SK-N-SH (cell line): Measurements from ENCODE around the gene PLIN1. TPM values are rescaled to one million over a fixed set of nuclear protein-coding genes. Genes with fewer than 3 reads are reported as not detected.

Experiments
- CTCF ChIA-PET: fragments of 300-600, 350-600 bp; formaldehyde crosslinking; extraction: SDS; loops from one replicate; lab custom pipeline; 2021; lab: Yijun Ruan, JAX
- POLR2A ChIA-PET: fragments of 350-600 bp; sonication (Branson Sonifier 250); formaldehyde crosslinking; extraction: SDS; loops from one replicate; lab custom pipeline; 2020; ENCODE audit warnings: antibody characterized with exemption, inconsistent platforms; lab: Yijun Ruan, JAX
- DNase-seq: peaks from one replicate; pipeline ENCODE4 v3.0.0; 2012
- H2AFZ ChIP-seq: fragments of 200-600 bp; sonication (generic); 2 replicates; pipeline ENCODE4 v1.8.1; 2016; ENCODE audit warnings: antibody characterized with exemption, mild to moderate bottlenecking, low read depth
- H3F3A ChIP-seq: fragments of 200-600 bp; sonication (generic); replicated peaks from 2 replicates; pipeline ENCODE3; 2016; ENCODE audit warnings: antibody characterized with exemption, mild to moderate bottlenecking; ENCODE audit not compliant: insufficient read depth
- H3K27ac ChIP-seq, 2 experiments: fragments of 200-500 bp in 1 of 2; fragments of 200-600 bp in 1 of 2; sonication (Bioruptor generic) in 1 of 2; sonication (generic), shearing (Covaris generic) in 1 of 2; 2 replicates each; pipeline versions ENCODE4 v1.5.1 to v1.6.1; 2014 to 2016; ENCODE audit warnings: low read depth in 2 of 2, inconsistent platforms in 1 of 2, low read length in 1 of 2, mild to moderate bottlenecking in 1 of 2, mixed read lengths in 1 of 2
- H3K27me3 ChIP-seq: fragments of 200-600 bp; sonication (generic), shearing (Covaris generic); 2 replicates; pipeline ENCODE4 v1.6.1; 2016; ENCODE audit warnings: mixed run types; ENCODE audit not compliant: insufficient read depth
- H3K36me3 ChIP-seq, 2 experiments: fragments of 200-500 bp in 1 of 2; fragments of 200-600 bp in 1 of 2; sonication (Bioruptor generic) in 1 of 2; sonication (generic) in 1 of 2; replicated peaks in 1 of 2; 2 replicates each; pipeline versions ENCODE3 to v1.5.1; 2014 to 2016; ENCODE audit warnings: low read length in 1 of 2, mild to moderate bottlenecking in 1 of 2; ENCODE audit not compliant: insufficient read depth in 2 of 2, control insufficient read depth in 1 of 2
- H3K4me1 ChIP-seq, 2 experiments: fragments of 200-500 bp in 1 of 2; fragments of 200-600 bp in 1 of 2; sonication (Bioruptor generic) in 1 of 2; sonication (generic), shearing (Covaris generic) in 1 of 2; 2 replicates each; pipeline versions ENCODE4 v1.5.1 to v1.6.1; 2014 to 2016; ENCODE audit warnings: low read depth in 1 of 2, low read length in 1 of 2, mixed run types in 1 of 2; ENCODE audit not compliant: insufficient read depth in 2 of 2, control insufficient read depth in 1 of 2
- H3K4me2 ChIP-seq: fragments of 200-600 bp; sonication (generic), shearing (Covaris generic); 2 replicates; pipeline ENCODE4 v1.6.1; 2017; ENCODE audit warnings: mixed run types
- H3K4me3 ChIP-seq, 2 experiments: fragments of 200-500 bp in 1 of 2; fragments of 200-600 bp in 1 of 2; sonication (Bioruptor generic) in 1 of 2; sonication (generic), shearing (Covaris generic) in 1 of 2; 2 replicates each; pipeline versions ENCODE4 v1.5.1 to v1.8.1; 2014 to 2016; ENCODE audit warnings: low read depth in 2 of 2, inconsistent platforms in 1 of 2, low read length in 1 of 2, mild to moderate bottlenecking in 1 of 2, mixed read lengths in 1 of 2, moderate library complexity in 1 of 2
- H3K79me2 ChIP-seq: fragments of 200-600 bp; sonication (generic); 2 replicates; pipeline ENCODE4 v1.8.1; 2017; ENCODE audit warnings: mild to moderate bottlenecking; ENCODE audit not compliant: insufficient read depth
- H3K9ac ChIP-seq: fragments of 200-600 bp; sonication (generic); 2 replicates; pipeline ENCODE4 v1.6.1; 2017; ENCODE audit warnings: mixed run types
- H3K9me2 ChIP-seq: fragments of 200-600 bp; sonication (generic); 2 replicates; pipeline ENCODE4 v1.6.1; 2017; ENCODE audit warnings: mixed run types
- H3K9me3 ChIP-seq: fragments of 200-600 bp; sonication (generic); 2 replicates; pipeline ENCODE4 v1.6.1; 2017; ENCODE audit warnings: mixed run types, mild to moderate bottlenecking, moderate library complexity
- H4K20me1 ChIP-seq: fragments of 200-600 bp; sonication (generic); 2 replicates; pipeline ENCODE4 v1.6.1; 2017; ENCODE audit warnings: mild to moderate bottlenecking, mixed run types; ENCODE audit not compliant: insufficient read depth
- CHD2 ChIP-seq: fragments of 150-350 bp; IDR thresholded peaks from 2 replicates; pipeline ENCODE4 v1.6.1; 2018; ENCODE audit warnings: low read length; ENCODE audit not compliant: partially characterized antibody
- FOSL2 ChIP-seq: IDR thresholded peaks from 2 replicates; pipeline ENCODE4 v1.4.0; 2012; ENCODE audit warnings: low read depth, mild to moderate bottlenecking, moderate library complexity, borderline replicate concordance
- FOXJ3 ChIP-seq: sonication (generic); formaldehyde crosslinking; IDR thresholded peaks from 2 replicates; pipeline ENCODE4 v1.5.1; 2020; ENCODE audit warnings: mild to moderate bottlenecking, missing genetic modification reagents
- GABPA ChIP-seq: IDR thresholded peaks from 2 replicates; pipeline ENCODE4 v1.4.0; 2012; ENCODE audit warnings: low read depth, mild to moderate bottlenecking
- MEF2A ChIP-seq: IDR thresholded peaks from 2 replicates; pipeline ENCODE4 v1.4.0; 2012; ENCODE audit warnings: low read depth, borderline replicate concordance
- NFIC ChIP-seq: IDR thresholded peaks from 2 replicates; pipeline ENCODE4 v1.4.0; 2012; ENCODE audit warnings: borderline replicate concordance
- RFX5 ChIP-seq: IDR thresholded peaks from 2 replicates; pipeline ENCODE4 v1.6.1; 2012; ENCODE audit warnings: mild to moderate bottlenecking, improper control_type of control experiment, low read length
- RXRA ChIP-seq: IDR thresholded peaks from 2 replicates; pipeline ENCODE4 v1.4.0; 2012; ENCODE audit warnings: low read depth, mild to moderate bottlenecking, borderline replicate concordance
- SMC3 ChIP-seq: IDR thresholded peaks from 2 replicates; pipeline ENCODE4 v1.6.1; 2012; ENCODE audit warnings: low read depth, low read length, improper control_type of control experiment
- TEAD4 ChIP-seq: IDR thresholded peaks from 2 replicates; pipeline ENCODE4 v1.4.0; 2012; ENCODE audit warnings: mild to moderate bottlenecking, borderline replicate concordance; ENCODE audit not compliant: insufficient read depth
- WGBS: methylation state at CpG from one replicate; pipeline ENCODE4 v1.1.6; 2017; ENCODE audit warnings: low lambda C conversion rate; 5-methylcytosine and 5-hydroxymethylcytosine counted together
- polyA plus RNA-seq, 3 experiments: library from polyadenylated mRNA; depleted of rRNA; stranded (reverse); fragments of >200 nt; gene quantifications; 2 replicates each; pipeline ENCODE4 v1.2.3, GENCODE V29; 2012
- TF ChIP-seq, protein P1 (sequence below): IDR thresholded peaks from 2 replicates; pipeline ENCODE4 v1.6.1; 2012; ENCODE audit warnings: mild to moderate bottlenecking, low read depth, low read length, moderate library complexity
- TF ChIP-seq, protein P2 (sequence below): IDR thresholded peaks from 2 replicates; pipeline ENCODE4 v1.4.0; 2012; ENCODE audit warnings: low read depth, borderline replicate concordance
- TF ChIP-seq, protein P3 (sequence below): IDR thresholded peaks from 2 replicates; pipeline ENCODE4; 2012
- TF ChIP-seq, protein P4 (sequence below): IDR thresholded peaks from 2 replicates; pipeline ENCODE4 v1.4.0; 2012; ENCODE audit warnings: low read depth, borderline replicate concordance

The PLIN1 gene
- polyA plus RNA-seq, 1 of the 3 experiments (the other 2 are of a cell fraction): 0.08 TPM

DNA sequence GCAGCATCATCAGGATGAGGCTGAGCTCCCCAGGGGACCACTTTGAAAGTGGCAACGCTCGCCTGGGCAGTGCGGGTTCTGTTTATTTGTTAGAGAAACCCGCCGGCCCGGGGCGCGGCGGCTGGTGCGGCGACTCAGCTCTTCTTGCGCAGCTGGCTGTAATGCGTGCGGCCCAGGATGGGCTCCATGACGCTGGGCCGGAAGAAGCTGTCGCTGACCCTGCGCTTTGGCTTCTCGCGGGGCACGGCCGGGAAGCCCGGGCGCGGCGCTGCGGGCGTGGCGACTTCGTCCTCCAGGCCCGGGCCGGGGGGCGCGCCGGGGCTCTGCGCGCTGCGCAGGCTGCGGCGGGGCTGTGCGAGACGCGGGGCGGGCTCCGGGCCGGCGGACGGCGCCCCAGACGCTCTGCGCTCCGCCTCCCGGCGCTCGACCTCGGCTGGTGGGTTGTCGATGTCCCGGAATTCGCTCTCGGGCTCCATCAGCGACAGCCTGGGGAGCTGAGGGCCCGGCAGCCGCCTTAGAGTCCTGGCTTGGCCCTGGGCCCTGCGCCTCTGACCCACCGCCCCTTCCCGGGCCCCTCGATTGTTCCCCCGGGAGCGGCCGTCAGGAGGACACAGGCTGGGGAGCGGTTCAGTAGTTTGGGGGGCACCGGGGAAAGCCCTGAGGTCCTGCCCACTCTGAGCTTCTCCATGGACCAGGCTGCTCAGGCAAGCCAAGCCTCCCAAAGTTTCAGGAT is 13.6 kb downstream of the PLIN1 start:
- no peak overlapping the region for H3K9ac ChIP-seq
- no peaks in the 10 kb centered on the region for H4K20me1 ChIP-seq
- TF ChIP-seq CHD2 (peak; percentile 66), NFIC (no peak)
- TF ChIP-seq, protein P1, sequence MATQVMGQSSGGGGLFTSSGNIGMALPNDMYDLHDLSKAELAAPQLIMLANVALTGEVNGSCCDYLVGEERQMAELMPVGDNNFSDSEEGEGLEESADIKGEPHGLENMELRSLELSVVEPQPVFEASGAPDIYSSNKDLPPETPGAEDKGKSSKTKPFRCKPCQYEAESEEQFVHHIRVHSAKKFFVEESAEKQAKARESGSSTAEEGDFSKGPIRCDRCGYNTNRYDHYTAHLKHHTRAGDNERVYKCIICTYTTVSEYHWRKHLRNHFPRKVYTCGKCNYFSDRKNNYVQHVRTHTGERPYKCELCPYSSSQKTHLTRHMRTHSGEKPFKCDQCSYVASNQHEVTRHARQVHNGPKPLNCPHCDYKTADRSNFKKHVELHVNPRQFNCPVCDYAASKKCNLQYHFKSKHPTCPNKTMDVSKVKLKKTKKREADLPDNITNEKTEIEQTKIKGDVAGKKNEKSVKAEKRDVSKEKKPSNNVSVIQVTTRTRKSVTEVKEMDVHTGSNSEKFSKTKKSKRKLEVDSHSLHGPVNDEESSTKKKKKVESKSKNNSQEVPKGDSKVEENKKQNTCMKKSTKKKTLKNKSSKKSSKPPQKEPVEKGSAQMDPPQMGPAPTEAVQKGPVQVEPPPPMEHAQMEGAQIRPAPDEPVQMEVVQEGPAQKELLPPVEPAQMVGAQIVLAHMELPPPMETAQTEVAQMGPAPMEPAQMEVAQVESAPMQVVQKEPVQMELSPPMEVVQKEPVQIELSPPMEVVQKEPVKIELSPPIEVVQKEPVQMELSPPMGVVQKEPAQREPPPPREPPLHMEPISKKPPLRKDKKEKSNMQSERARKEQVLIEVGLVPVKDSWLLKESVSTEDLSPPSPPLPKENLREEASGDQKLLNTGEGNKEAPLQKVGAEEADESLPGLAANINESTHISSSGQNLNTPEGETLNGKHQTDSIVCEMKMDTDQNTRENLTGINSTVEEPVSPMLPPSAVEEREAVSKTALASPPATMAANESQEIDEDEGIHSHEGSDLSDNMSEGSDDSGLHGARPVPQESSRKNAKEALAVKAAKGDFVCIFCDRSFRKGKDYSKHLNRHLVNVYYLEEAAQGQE: no peak
- H3K27me3 ChIP-seq: no peaks in the 10 kb centered on the region
- no peaks in the 10 kb centered on the region for H3K36me3 ChIP-seq
- peak overlapping the region; percentile 83; the same call in 1 of the 2 replicates for H2AFZ ChIP-seq
- H3K27ac ChIP-seq: no peak overlapping the region; a peak in 1 of 4 replicates
- peaks cover 12 to 19% of the 10 kb centered on the region in 2 experiments; a peak in 3 of 4 replicates for H3K4me1 ChIP-seq
- DNase-seq: peak; percentile 91
- ChIA-PET CTCF (interaction anchor here (0.6 to 2.1 kb wide), 7 partner anchors 12 to 1237 kb away, joined by 3 to 12 read pairs (median 3); partner anchors contain the start of genes MESP1 and TICRR), POLR2A (interaction anchor here (0.6 to 1.3 kb wide), 7 partner anchors 11 to 228 kb away, joined by 3 to 5 read pairs (median 3); partner anchors contain the start of gene AP3S2)
- 46% methylated on average over 10 of the region's 72 CpGs for WGBS
- no peaks in the 10 kb centered on the region for H3K9me3 ChIP-seq
- peak overlapping the region in 1 of 2 experiments; percentile 37; a peak in 2 of 4 replicates for H3K4me3 ChIP-seq
- H3K79me2 ChIP-seq: no peaks in the 10 kb centered on the region
- H3K9me2 ChIP-seq: no peaks in the 10 kb centered on the region
- H3F3A ChIP-seq: peaks cover 22% of the 10 kb centered on the region
- no peak overlapping the region for H3K4me2 ChIP-seq

DNA sequence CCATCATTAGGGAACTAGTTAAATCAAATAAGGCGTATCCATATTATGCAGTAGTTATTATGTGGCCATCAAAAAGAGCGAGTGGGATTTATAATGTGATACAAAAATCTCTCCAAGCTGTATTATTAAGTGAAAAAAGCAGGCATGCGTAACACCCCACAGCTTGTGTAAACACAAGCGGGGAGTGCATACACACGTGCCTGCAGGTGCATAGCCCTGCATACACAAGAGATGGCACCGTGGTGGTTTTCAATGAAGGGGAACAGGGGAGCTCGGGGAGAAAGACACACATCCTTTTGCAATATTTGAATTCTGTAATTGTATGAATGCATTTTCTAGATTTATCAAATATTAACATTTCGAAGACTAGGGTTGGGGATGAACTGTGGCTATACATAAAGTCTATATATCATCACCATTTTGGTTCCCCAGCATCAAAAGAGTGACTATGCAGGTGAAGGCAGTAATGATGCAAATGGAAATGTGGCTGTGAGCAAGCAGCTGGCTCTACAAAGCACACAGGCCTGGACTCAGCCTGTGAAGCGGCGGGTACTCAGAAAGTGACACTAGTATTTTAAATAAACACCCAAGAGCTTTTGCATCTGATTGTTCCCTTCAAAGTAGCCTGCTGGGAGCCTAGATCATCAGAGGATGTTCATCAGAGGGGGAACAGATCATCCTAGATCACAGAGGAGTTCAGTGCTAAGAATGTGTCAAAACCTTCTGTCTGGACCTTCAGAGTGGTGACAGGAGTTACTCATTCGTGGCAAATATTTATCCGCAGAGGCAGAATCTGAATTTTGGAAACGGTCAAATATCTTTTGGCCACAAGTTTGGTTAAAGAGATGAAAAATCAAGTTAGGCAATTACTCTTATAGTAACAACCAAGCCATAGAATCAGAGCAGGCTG is 14.5 kb downstream of the PLIN1 start:
- Histone ChIP-seq H3K9me3 (no peaks in the 10 kb centered on the region), H3K36me3 (no peaks in the 10 kb centered on the region), H3K9me2 (no peaks in the 10 kb centered on the region), H3K4me1 (peaks cover 12 to 19% of the 10 kb centered on the region in 2 experiments; a peak in 3 of 4 replicates), H3K9ac (no peak overlapping the region), H3K4me2 (no peak overlapping the region), H3F3A (peaks cover 22% of the 10 kb centered on the region), H3K27me3 (no peaks in the 10 kb centered on the region), H2AFZ (0 out of 2 replicates have a peak overlapping the region, but pooled peaks have one; percentile 83), H3K79me2 (no peaks in the 10 kb centered on the region), H3K4me3 (no peak overlapping the region), H3K27ac (no peak overlapping the region), H4K20me1 (no peaks in the 10 kb centered on the region)
- ChIA-PET CTCF (interaction anchor here (0.6 to 2.1 kb wide), 5 partner anchors 13 to 313 kb away, joined by 3 to 12 read pairs (median 3); partner anchors contain the start of gene MESP1), POLR2A (interaction anchor here (0.6 to 1.3 kb wide), 4 partner anchors 12 to 214 kb away, joined by 3 to 5 read pairs (median 3); no protein-coding TSS in a partner anchor)
- no peak for TF ChIP-seq GABPA
- no peak for TF ChIP-seq RXRA
- TF ChIP-seq MEF2A: no peak
- no peak for TF ChIP-seq RFX5
- TF ChIP-seq, protein P2, sequence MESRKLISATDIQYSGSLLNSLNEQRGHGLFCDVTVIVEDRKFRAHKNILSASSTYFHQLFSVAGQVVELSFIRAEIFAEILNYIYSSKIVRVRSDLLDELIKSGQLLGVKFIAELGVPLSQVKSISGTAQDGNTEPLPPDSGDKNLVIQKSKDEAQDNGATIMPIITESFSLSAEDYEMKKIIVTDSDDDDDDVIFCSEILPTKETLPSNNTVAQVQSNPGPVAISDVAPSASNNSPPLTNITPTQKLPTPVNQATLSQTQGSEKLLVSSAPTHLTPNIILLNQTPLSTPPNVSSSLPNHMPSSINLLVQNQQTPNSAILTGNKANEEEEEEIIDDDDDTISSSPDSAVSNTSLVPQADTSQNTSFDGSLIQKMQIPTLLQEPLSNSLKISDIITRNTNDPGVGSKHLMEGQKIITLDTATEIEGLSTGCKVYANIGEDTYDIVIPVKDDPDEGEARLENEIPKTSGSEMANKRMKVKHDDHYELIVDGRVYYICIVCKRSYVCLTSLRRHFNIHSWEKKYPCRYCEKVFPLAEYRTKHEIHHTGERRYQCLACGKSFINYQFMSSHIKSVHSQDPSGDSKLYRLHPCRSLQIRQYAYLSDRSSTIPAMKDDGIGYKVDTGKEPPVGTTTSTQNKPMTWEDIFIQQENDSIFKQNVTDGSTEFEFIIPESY: no peak
- TF ChIP-seq FOXJ3 (CRISPR knock-in tag): no peak
- no peak for TF ChIP-seq TEAD4
- no peak for TF ChIP-seq SMC3
- no peak for TF ChIP-seq FOSL2
- TF ChIP-seq, protein P3, sequence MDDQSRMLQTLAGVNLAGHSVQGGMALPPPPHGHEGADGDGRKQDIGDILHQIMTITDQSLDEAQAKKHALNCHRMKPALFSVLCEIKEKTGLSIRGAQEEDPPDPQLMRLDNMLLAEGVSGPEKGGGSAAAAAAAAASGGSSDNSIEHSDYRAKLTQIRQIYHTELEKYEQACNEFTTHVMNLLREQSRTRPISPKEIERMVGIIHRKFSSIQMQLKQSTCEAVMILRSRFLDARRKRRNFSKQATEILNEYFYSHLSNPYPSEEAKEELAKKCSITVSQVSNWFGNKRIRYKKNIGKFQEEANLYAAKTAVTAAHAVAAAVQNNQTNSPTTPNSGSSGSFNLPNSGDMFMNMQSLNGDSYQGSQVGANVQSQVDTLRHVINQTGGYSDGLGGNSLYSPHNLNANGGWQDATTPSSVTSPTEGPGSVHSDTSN: no peak
- TF ChIP-seq, protein P4, sequence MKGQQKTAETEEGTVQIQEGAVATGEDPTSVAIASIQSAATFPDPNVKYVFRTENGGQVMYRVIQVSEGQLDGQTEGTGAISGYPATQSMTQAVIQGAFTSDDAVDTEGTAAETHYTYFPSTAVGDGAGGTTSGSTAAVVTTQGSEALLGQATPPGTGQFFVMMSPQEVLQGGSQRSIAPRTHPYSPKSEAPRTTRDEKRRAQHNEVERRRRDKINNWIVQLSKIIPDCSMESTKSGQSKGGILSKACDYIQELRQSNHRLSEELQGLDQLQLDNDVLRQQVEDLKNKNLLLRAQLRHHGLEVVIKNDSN: no peak
- no peak for DNase-seq
- WGBS: 92% methylated on average over 13 of the region's 13 CpGs
